HG03108 (cell line): ENCODE data around the gene NDUFA8.

ENCODE experiments used
- ATAC-seq: cut with Tn5 transposase; IDR thresholded peaks from one replicate; pipeline ENCODE4 v1.9.1; 2021; ENCODE audit warnings: moderate library complexity; ENCODE audit not compliant: unreplicated experiment

Gene NDUFA8

DNA sequence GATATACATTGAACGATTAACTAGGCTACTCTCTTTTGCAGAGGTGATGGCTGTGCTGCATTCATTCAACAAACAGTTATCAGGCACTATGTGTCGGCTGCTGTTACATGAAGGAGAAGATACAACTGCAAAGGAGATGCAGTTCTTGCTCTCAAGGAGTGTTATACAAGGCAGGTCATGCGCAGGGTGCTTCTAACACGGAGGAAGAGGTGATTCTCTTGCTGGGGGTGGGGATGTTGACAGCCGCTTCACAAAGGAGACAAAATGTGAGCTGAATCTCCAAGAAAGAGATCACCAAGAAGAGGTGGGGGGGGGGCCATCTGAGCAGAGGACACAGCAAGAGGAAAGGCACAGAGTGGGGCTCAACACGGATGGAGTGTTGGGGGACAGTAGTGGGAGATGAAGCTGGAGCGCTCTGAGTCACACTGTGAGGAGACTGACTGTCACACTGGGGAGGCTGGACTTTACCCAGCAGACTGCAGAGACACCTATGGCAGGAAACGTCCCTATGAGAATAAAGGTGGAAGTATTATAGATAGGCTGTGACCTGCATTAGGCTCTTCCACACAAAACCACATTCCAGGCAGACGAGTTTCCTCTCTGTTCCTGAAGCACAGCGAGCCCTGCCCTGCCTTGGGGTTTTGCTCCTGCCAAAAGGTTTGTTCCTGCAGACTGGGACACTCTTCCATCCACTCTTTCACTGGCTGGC is 20.9 kb downstream of the NDUFA8 start:
- no peak for ATAC-seq

DNA sequence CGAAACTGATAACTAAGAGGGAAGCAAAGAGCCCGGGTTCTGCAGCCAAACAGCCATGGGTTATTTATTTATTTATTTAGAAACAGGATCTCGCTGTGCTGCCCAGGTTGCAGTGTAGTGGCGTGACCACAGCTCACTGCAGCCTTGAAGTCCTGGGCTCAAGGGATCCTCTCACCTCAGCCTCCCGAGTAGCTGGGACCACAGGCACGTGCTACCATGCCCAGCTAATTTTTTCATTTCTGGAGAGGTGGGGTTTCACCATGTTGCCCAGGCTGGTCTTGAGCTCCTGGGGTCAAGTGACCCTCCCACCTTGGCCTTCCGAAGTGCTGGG is 24.1 kb downstream of the NDUFA8 start:
- no peak for ATAC-seq

- no peak for ATAC-seq
Measured at GRCh38 chr9:122134822-122135528, 24.6 kb downstream of the NDUFA8 start.

GRCh38 chr9:122133984-122134535 is 25.5 kb downstream of the NDUFA8 start:
- ATAC-seq, result no peak

- ATAC-seq, result no peak
Measured at GRCh38 chr9:122133263-122133983, 26.2 kb downstream of the NDUFA8 start.

DNA sequence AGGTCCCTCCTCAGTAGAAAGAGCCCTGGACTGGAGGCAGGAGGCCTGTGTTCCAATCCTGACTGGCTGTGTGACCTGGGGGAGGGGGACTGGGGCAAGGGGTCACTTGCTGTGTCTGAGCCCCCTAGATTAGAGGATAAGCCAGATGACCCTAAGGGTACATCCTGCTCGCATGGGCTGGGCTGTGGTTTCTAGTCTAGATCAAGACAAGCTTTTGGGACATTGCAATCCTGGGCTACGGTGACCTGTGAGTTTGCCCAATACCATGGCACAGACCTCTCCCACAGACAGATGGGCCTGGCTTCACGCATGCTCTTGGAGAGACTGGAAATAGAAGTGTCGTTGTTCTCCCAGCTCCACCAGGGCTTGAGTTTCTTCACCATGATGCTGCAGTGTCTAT is 27.0 kb downstream of the NDUFA8 start:
- no peak for ATAC-seq

DNA sequence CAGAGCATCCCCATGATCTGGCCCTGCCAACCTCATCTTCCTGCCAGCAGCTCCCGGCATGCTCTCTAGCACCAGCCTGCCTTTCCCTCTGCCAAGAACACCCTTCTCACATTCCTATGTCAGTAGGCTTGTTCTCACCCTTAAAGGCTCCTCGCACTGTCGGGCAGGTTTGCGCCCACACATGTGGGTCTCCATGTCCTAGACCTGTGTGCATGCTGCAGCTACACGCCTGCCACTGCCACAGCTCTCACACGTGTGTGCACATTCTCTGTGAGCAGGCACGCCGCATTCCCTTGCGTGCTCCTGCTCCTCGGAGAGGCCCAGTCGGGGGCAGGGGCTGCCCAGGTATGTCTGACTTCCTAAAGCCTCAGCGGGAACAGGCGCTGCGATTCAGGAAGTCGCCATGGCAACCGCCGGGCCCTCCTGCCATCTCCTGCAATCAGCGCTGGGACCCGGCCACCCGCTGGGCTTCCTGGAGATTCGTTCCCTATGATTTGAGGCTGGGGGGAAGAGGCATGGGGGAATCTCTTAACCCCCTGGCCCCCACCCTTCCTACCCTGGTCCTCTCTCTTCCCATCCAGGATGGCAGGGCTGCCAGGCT is 28.1 kb downstream of the NDUFA8 start:
- ATAC-seq, result no peak

DNA sequence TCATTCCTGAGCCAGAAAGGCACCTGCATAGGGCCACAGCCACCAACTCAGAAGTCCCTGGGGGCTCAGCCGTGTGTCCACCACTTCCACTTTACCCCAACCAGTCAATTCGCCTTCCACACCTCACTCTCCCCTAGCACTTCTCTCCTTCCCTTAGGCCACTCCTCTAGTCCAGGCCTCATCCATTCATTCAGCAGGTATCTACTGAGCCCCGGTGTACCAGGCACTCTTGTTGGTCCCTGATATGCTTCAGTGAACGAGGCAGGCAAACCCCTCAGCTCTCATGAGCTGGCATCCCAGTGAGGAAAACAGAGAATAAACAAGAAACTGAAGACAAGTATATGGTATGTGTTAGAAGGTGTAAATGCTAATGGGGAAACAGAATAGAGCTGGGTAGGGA is 28.7 kb downstream of the NDUFA8 start:
- no peak for ATAC-seq

GRCh38 chr9:122129969-122130368 is 29.6 kb downstream of the NDUFA8 start:
- ATAC-seq, result no peak

GRCh38 chr9:122128969-122129343 is 30.6 kb downstream of the NDUFA8 start:
- no peak for ATAC-seq

DNA sequence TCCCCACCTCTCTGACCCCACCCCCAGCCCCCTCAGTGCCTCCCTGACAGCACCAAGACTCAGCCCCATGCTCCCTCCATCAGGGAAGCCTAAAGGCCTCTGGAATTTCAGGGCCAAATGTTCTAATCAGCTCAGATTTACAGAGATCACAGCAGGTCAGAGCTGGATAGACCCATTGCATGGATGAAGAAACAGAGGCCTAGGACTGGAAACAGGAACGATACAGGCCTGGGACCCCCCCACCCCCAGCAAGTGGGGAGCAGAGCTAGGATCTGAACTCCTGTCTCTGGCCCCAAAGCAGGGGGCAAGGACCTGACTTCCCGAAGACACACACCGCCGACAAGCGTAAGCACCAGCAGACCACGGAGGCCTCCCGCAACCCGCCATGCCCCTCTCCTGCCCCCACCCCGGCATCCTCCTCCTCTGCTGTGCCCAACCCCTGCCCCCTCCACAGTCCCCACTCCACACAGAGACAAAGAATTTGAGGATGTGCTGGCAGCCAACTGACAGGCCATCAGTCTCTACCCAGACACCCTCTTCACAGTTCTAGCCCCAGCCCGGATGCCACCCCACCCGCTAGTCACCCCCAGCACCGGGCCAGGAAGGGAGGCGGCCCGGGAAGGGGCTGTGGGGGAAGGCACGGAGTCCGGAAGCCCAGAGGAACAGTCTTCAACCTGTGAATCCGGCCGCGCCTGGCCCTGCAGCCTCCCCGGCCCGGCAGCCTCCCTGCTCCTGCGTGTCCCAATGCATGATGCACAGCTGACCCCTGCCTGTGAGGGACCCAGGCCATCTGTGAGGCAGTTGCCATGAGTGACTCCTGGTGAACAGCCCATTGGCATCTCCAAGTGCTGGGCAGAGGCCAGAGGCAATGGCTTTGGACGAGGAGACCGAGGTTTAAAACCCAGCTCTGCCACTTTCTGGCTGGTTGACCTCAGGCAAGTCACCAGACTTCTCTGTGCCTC is 31.3 kb downstream of the NDUFA8 start:
- ATAC-seq, result no peak

DNA sequence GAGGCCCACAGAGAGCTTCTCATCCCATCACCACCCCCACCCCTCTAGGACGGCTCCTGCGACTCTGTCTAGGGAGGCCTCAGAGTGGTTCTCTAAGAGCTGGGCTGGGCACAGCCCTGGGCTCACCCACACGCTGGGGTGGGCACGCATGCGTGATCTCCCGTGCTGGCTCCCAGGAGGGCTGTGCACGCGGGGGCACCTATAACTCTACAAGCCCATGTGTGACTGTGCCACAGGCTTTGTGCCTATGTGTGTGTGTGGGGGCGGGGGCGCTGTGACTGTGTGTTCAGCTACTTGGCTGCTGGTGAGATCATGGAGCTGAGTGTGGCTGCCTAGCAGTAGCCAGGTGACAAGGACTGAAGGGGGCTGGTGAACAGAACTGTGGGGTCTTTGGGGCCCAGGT is 32.2 kb downstream of the NDUFA8 start:
- no peak for ATAC-seq

GRCh38 chr9:122126331-122127261 is 33.0 kb downstream of the NDUFA8 start:
- no peak for ATAC-seq

- ATAC-seq, result no peak
Measured at GRCh38 chr9:122125509-122126330, 33.9 kb downstream of the NDUFA8 start.

DNA sequence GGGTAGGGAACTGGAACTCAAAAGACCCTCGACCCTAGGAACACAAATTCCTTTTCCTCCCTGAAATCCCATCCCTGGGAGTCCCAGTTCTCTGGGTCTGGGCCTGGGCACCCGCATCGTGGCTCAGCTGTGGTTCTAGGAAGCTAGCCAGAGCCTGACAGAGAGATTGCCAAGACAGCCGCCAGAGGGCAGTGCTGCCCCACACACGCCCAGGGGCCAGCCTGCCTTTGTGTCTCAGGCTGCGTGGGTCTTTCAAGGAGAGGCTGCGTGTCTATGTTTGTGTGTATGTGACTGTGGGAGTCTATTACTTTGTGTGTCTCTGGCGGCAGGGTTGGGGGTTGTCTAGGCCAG is 34.4 kb downstream of the NDUFA8 start:
- ATAC-seq, result no peak

DNA sequence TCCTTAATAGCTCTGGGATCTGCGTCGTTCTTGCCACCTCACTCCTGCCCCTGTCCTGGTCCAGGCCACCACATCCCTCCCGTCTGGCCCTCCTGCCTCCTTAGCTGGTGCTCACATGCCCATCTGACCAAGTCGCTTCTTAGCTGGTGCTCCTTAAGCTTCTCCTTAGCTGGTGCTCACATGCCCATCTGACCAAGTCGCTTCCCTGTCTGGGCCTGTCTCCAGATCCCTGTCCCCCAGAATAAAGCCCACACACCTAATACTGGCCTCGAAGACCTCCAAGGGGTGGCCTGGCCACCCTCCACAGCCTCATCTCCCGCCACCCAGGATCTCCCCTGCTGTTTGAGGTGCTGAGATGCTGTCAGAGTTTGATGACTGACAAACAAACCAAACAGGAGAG is 35.1 kb downstream of the NDUFA8 start:
- no peak for ATAC-seq

- no peak for ATAC-seq
Measured at GRCh38 chr9:122124048-122124447, 35.5 kb downstream of the NDUFA8 start.

DNA sequence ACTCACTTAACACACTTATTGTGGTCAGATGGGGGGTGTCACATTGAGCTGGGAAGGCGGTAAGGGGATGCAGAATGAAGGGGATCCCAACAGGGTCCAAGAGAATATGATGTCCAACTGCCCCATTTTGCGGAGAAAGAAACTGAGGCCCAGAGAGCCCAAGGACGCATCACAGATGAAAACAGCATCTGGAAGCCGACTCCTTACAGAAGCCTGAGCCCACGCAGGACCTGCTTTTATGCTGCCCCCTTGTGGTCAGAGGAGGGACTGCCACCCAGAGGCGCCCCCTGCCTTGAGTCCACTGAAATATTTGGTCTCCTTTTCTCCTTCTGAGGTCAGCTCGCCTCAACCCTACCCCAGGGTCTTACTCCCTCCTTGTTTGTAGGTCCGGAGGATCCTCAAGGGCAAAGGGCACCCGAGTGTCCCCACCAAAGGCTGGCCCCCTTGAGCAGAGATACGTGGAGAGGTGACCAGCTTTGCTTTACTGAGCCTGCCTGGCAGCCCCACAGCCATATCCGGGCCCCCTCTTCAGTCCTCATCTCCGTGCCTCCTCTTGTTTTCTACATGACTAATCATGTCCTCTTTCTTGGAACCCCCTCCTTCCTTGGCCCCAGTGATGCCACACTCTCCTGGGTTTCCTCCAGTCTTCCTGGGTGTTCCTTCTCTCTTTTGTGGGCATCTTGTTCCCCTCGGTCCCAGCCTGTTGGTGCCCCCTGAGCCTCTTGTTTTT is 36.5 kb downstream of the NDUFA8 start:
- no peak for ATAC-seq
